Glutamatergic neuron (in vitro differentiated cells): Measurements from ENCODE around the gene DAPK1. TPM values are rescaled to one million over a fixed set of nuclear protein-coding genes. Genes with fewer than 3 reads are reported as not detected.

Experiments
- DNase-seq: peaks from one replicate; pipeline ENCODE4 v3.0.0; 2022
- H3K27ac Mint-ChIP-seq: one replicate; pipeline ENCODE4 v1.8.0; 2020; ENCODE audit warnings: mild to moderate bottlenecking, mixed read lengths, inconsistent platforms; ENCODE audit not compliant: unreplicated experiment
- H3K27me3 Mint-ChIP-seq: one replicate; pipeline ENCODE4 v1.8.0; 2020; ENCODE audit warnings: mild to moderate bottlenecking, moderate library complexity, mixed read lengths, inconsistent platforms; ENCODE audit not compliant: unreplicated experiment
- H3K36me3 Mint-ChIP-seq: one replicate; pipeline ENCODE4 v1.8.0; 2020; ENCODE audit warnings: mild to moderate bottlenecking, mixed read lengths, inconsistent platforms; ENCODE audit not compliant: unreplicated experiment
- H3K4me1 Mint-ChIP-seq: one replicate; pipeline ENCODE4 v1.8.0; 2020; ENCODE audit warnings: mild to moderate bottlenecking, low read depth, mixed read lengths, inconsistent platforms; ENCODE audit not compliant: unreplicated experiment
- H3K4me3 Mint-ChIP-seq: one replicate; pipeline ENCODE4 v1.8.0; 2020; ENCODE audit warnings: mild to moderate bottlenecking, mixed read lengths, inconsistent platforms; ENCODE audit not compliant: unreplicated experiment
- H3K9me3 Mint-ChIP-seq: one replicate; pipeline ENCODE4 v1.8.0; 2020; ENCODE audit warnings: mild to moderate bottlenecking, moderate library complexity, mixed read lengths, inconsistent platforms; ENCODE audit not compliant: unreplicated experiment
- CTCF ChIP-seq: fragments of 200-600 bp; sonication (generic); IDR thresholded peaks from one replicate; pipeline ENCODE4 v1.5.0; 2021; ENCODE audit not compliant: partially characterized antibody, unreplicated experiment
- total RNA-seq: library from RNA; stranded (reverse); fragmentation: NEBNext Ultra II Directional; extraction: Animal tissue kit (Norgen Biotek cat#: 25700); gene quantifications from one replicate; pipeline ENCODE4 v1.2.1, GENCODE V29; 2021; ENCODE audit not compliant: unreplicated experiment

Gene DAPK1
- total RNA-seq, 1 donor from 2014 or later = 384 TPM

- Mint-ChIP-seq H3K27me3 (peaks cover 30% of the 10 kb centered on the region), H3K4me1 (peaks cover 14% of the 10 kb centered on the region), H3K4me3 (no peak overlapping the region), H3K9me3 (peaks cover 27% of the 10 kb centered on the region), H3K36me3 (peaks cover 24% of the 10 kb centered on the region), H3K27ac (no peak overlapping the region)
- DNase-seq = no peak
- no peak for TF ChIP-seq CTCF
Measured at GRCh38 chr9:87667164-87667738, 169.6 kb downstream of the DAPK1 start.

GRCh38 chr9:87668222-87668621 lies 170.6 kb downstream of the DAPK1 start:
- H3K36me3 Mint-ChIP-seq = peaks cover 20% of the 10 kb centered on the region
- no peak overlapping the region for H3K4me3 Mint-ChIP-seq
- peaks cover 24% of the 10 kb centered on the region for H3K27me3 Mint-ChIP-seq
- H3K9me3 Mint-ChIP-seq = peaks cover 26% of the 10 kb centered on the region
- TF ChIP-seq CTCF = no peak
- H3K4me1 Mint-ChIP-seq = peaks cover 9% of the 10 kb centered on the region
- no peak overlapping the region for H3K27ac Mint-ChIP-seq
- DNase-seq = no peak

GRCh38 chr9:87668722-87669121 lies 171.1 kb downstream of the DAPK1 start:
- Mint-ChIP-seq H3K9me3 (peaks cover 23% of the 10 kb centered on the region), H3K4me1 (peaks cover 9% of the 10 kb centered on the region), H3K36me3 (peaks cover 21% of the 10 kb centered on the region), H3K4me3 (no peak overlapping the region), H3K27ac (no peak overlapping the region), H3K27me3 (peaks cover 25% of the 10 kb centered on the region)
- no peak for TF ChIP-seq CTCF
- no peak for DNase-seq

- TF ChIP-seq CTCF = no peak
- peaks cover 12% of the 10 kb centered on the region for H3K27me3 Mint-ChIP-seq
- no peak overlapping the region for H3K27ac Mint-ChIP-seq
- peaks cover 11% of the 10 kb centered on the region for H3K9me3 Mint-ChIP-seq
- H3K36me3 Mint-ChIP-seq = peaks cover 22% of the 10 kb centered on the region
- no peak overlapping the region for H3K4me3 Mint-ChIP-seq
- no peaks in the 10 kb centered on the region for H3K4me1 Mint-ChIP-seq
- no peak for DNase-seq
Measured at GRCh38 chr9:87670572-87671264, 173.1 kb downstream of the DAPK1 start.

- no peak overlapping the region for H3K4me3 Mint-ChIP-seq
- peaks cover 12% of the 10 kb centered on the region for H3K9me3 Mint-ChIP-seq
- peaks cover 17% of the 10 kb centered on the region for H3K36me3 Mint-ChIP-seq
- no peak for DNase-seq
- H3K27me3 Mint-ChIP-seq = peaks cover 12% of the 10 kb centered on the region
- no peak for TF ChIP-seq CTCF
- no peak overlapping the region for H3K27ac Mint-ChIP-seq
- peaks cover 2% of the 10 kb centered on the region for H3K4me1 Mint-ChIP-seq
Measured at GRCh38 chr9:87671478-87671877, 173.8 kb downstream of the DAPK1 start.
